Hepatocyte (in vitro differentiated cells): ENCODE data around the gene ORC2. TPM values are rescaled to one million over a fixed set of nuclear protein-coding genes. Genes with fewer than 3 reads are reported as not detected.

Source experiments
- DNase-seq: peaks from one replicate; pipeline ENCODE4 v3.0.0-alpha.2; 2016; ENCODE audit warnings: low spot score
- H2AFZ ChIP-seq: fragments of 200-600 bp; sonication (generic); 2 replicates; pipeline ENCODE4 v1.6.0; 2016; ENCODE audit warnings: antibody characterized with exemption, mild to moderate bottlenecking
- H3K27ac ChIP-seq: fragments of 200-600 bp; sonication (generic); 2 replicates; pipeline ENCODE4 v1.5.1; 2016; ENCODE audit warnings: mild to moderate bottlenecking
- H3K27me3 ChIP-seq: fragments of 200-600 bp; sonication (generic); 2 replicates; pipeline ENCODE4 v1.6.1; 2016
- H3K36me3 ChIP-seq: fragments of 200-600 bp; sonication (generic); replicated peaks from 2 replicates; pipeline ENCODE4 v1.5.1; 2016; ENCODE audit warnings: low read depth; ENCODE audit not compliant: insufficient read depth
- H3K4me1 ChIP-seq: fragments of 200-600 bp; sonication (generic); 2 replicates; pipeline ENCODE4 v1.5.1; 2016; ENCODE audit warnings: mild to moderate bottlenecking, moderate library complexity; ENCODE audit not compliant: insufficient read depth
- H3K4me2 ChIP-seq: fragments of 200-600 bp; sonication (generic); 2 replicates; pipeline ENCODE4 v1.6.0; 2016
- H3K4me3 ChIP-seq: fragments of 200-600 bp; sonication (generic); 2 replicates; pipeline ENCODE4 v1.5.1; 2016; ENCODE audit warnings: mild to moderate bottlenecking
- H3K79me2 ChIP-seq: fragments of 200-600 bp; sonication (generic); 2 replicates; pipeline ENCODE4 v1.6.0; 2017; ENCODE audit warnings: mild to moderate bottlenecking
- H3K9me2 ChIP-seq: fragments of 200-600 bp; sonication (generic); replicated peaks from 2 replicates; pipeline ENCODE4 v1.6.0; 2017; ENCODE audit warnings: mild to moderate bottlenecking; ENCODE audit not compliant: insufficient read depth
- H3K9me3 ChIP-seq: fragments of 200-600 bp; sonication (generic); 2 replicates; pipeline ENCODE4 v1.5.1; 2016; ENCODE audit warnings: low read depth, mild to moderate bottlenecking
- H4K20me1 ChIP-seq: fragments of 200-600 bp; sonication (generic); 2 replicates; pipeline ENCODE4 v1.6.0; 2016; ENCODE audit warnings: mild to moderate bottlenecking; ENCODE audit not compliant: insufficient read depth, poor library complexity, severe bottlenecking
- EZH2 ChIP-seq: fragments of 200-600 bp; sonication (generic); IDR thresholded peaks from 2 replicates; pipeline ENCODE4 v1.6.1; 2016; ENCODE audit warnings: antibody characterized with exemption, mild to moderate bottlenecking, borderline replicate concordance
- EZH2phosphoT487 ChIP-seq: fragments of 200-600 bp; sonication (generic); IDR thresholded peaks from one replicate; pipeline ENCODE4 v1.6.1; 2018; ENCODE audit warnings: antibody characterized with exemption, mild to moderate bottlenecking, low read depth, moderate library complexity; ENCODE audit not compliant: unreplicated experiment, severe bottlenecking
- WGBS: methylation state at CpG from one replicate; pipeline ENCODE4 v1.1.6; 2016; ENCODE audit warnings: low lambda C conversion rate; ENCODE audit errors: missing lambda C conversion rate; 5-methylcytosine and 5-hydroxymethylcytosine counted together
- polyA plus RNA-seq: library from polyadenylated mRNA; unstranded; fragments of >200 nt; fragmentation: Nextera tagmentation; extraction: Ambion mirVana; gene quantifications from 2 replicates; pipeline ENCODE4 v1.2.1, GENCODE V29; 2016
- total RNA-seq: library from RNA; depleted of rRNA; stranded (reverse); fragments of >200 nt; gene quantifications from 2 replicates; pipeline ENCODE4 v1.2.3, GENCODE V29; 2014
- TF ChIP-seq, protein P1 (sequence below): fragments of 200-600 bp; sonication (generic); IDR thresholded peaks from 2 replicates; pipeline ENCODE4 v1.5.1; 2016; ENCODE audit warnings: antibody characterized with exemption, mild to moderate bottlenecking; ENCODE audit not compliant: poor library complexity

Gene ORC2
- total and polyA plus RNA-seq, 2 experiments from 2014 or later: 11.4 to 18.1 TPM

DNA sequence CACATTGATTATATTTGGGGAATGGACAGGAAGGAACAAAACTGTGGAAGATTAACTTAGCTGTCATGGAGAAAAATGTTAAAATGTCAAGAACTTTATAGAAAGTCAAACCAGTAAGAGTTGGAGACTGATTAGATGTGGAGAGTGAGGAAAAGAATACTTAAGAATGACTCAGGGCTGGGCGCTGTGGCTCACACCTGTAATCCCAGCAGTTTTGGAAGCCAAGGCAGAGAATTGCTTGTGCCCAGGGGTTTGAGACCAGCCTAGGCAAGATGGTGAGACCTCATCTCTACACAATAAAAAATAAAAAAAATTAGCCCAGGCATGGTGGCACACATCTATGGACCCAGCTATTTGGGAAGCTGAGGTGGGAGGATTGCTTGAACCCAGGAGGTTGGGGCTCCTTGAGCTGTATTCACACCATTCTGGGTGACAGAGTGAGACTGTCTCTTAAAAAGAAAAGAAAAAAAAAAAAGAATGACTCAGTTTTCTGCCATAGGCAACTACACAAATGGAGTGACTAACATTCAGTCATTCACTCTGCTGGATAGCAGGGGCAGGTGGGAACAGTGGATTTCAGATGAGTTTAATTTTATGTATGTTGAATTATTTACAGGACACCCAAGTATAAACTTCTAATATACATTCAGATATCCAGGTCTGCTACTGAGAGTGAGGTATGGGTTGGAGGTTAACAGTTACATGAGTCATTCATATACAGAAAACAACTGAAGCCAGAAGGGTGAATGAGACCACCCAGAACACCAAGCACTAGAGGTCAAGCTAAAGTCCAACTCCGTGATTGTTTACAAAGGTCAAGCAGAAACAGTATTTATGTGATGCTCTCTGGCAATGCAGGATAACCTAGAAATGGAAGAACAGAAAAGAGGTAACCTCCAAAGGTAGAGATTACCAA, 33.9 kb downstream of the ORC2 start:
- H3K27ac ChIP-seq: no peak overlapping the region
- no peaks in the 10 kb centered on the region for H3K4me1 ChIP-seq
- H3K27me3 ChIP-seq: no peaks in the 10 kb centered on the region
- DNase-seq: no peak
- no peaks in the 10 kb centered on the region for H3K9me2 ChIP-seq
- 94% methylated on average over 2 of the region's 2 CpGs for WGBS
- H3K4me3 ChIP-seq: no peak overlapping the region
- no peaks in the 10 kb centered on the region for H3K9me3 ChIP-seq
- H3K36me3 ChIP-seq: no peaks in the 10 kb centered on the region
- H2AFZ ChIP-seq: no peak overlapping the region
- H3K79me2 ChIP-seq: no peaks in the 10 kb centered on the region
- no peaks in the 10 kb centered on the region for H4K20me1 ChIP-seq
- TF ChIP-seq, protein P1, sequence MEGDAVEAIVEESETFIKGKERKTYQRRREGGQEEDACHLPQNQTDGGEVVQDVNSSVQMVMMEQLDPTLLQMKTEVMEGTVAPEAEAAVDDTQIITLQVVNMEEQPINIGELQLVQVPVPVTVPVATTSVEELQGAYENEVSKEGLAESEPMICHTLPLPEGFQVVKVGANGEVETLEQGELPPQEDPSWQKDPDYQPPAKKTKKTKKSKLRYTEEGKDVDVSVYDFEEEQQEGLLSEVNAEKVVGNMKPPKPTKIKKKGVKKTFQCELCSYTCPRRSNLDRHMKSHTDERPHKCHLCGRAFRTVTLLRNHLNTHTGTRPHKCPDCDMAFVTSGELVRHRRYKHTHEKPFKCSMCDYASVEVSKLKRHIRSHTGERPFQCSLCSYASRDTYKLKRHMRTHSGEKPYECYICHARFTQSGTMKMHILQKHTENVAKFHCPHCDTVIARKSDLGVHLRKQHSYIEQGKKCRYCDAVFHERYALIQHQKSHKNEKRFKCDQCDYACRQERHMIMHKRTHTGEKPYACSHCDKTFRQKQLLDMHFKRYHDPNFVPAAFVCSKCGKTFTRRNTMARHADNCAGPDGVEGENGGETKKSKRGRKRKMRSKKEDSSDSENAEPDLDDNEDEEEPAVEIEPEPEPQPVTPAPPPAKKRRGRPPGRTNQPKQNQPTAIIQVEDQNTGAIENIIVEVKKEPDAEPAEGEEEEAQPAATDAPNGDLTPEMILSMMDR: no peak
- TF ChIP-seq EZH2phosphoT487: no peak
- no peak for TF ChIP-seq EZH2
- H3K4me2 ChIP-seq: no peak overlapping the region

DNA sequence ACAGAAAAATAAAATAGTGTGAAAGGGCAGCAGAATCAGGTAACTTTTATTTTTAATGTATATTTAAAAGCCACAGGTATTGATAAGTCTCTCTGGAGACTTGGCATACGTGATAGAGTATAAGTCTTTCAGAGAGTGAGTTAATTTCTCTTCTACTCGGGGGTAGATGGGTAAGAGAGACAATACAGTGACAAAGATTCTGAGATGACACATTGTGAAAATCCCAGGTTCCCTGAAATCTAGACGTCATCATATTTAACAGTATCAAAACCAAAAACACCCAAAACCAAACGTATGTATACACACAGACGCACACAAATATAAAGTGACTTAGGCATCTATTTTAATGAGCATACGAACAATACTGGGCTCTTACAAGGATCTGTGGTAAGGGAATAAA, 41.0 kb downstream of the ORC2 start:
- Histone ChIP-seq H3K9me3 (no peaks in the 10 kb centered on the region), H3K9me2 (no peaks in the 10 kb centered on the region), H2AFZ (no peak overlapping the region), H4K20me1 (no peaks in the 10 kb centered on the region), H3K79me2 (no peaks in the 10 kb centered on the region), H3K27ac (no peak overlapping the region), H3K36me3 (no peaks in the 10 kb centered on the region), H3K27me3 (no peaks in the 10 kb centered on the region), H3K4me2 (no peak overlapping the region), H3K4me1 (no peaks in the 10 kb centered on the region), H3K4me3 (no peak overlapping the region)
- DNase-seq: no peak
- TF ChIP-seq EZH2 (no peak), EZH2phosphoT487 (no peak)
- TF ChIP-seq, protein P1: no peak
- WGBS: 92% methylated on average over 6 of the region's 6 CpGs

DNA sequence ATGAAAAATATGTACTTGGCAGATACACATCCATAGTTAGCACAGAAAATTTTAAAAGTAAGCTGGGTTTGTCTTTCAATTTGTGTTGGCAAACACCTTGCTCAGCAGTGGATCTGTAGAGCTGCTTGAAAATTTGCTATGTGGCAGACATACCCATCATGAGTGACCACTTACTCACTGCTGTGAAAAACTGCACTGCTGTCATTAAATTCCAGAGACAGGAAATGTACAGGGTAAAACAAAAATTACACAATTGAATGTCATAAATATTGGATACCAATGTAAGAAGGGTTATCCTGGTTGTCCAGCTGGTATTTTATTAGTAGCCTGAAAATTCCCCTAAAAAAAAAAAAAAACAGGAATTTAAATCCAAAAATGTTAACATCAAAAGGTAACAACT, 49.8 kb downstream of the ORC2 start:
- no peaks in the 10 kb centered on the region for H3K79me2 ChIP-seq
- H4K20me1 ChIP-seq: no peaks in the 10 kb centered on the region
- no peaks in the 10 kb centered on the region for H3K9me2 ChIP-seq
- H3K4me2 ChIP-seq: no peak overlapping the region
- no peaks in the 10 kb centered on the region for H3K9me3 ChIP-seq
- no peak for DNase-seq
- no peak overlapping the region for H3K4me3 ChIP-seq
- peaks cover 4% of the 10 kb centered on the region for H3K36me3 ChIP-seq
- no peak overlapping the region for H2AFZ ChIP-seq
- no peak overlapping the region for H3K27ac ChIP-seq
- H3K4me1 ChIP-seq: no peaks in the 10 kb centered on the region
- H3K27me3 ChIP-seq: no peaks in the 10 kb centered on the region
- TF ChIP-seq EZH2 (no peak), EZH2phosphoT487 (no peak)
- TF ChIP-seq, protein P1: no peak
